ENCODE data around the gene FAM229B. TPM values are rescaled to one million over a fixed set of nuclear protein-coding genes. Genes with fewer than 3 reads are reported as not detected.
"Not testable (repeated sequence)": the region's sequence is repeated elsewhere in the genome, so short reads cannot be mapped to it uniquely, and the experiment has no call there.

FAM229B gene
- total RNA-seq, 1 experiment from 2014 or later, result 20.0 TPM

- TF ChIP-seq, protein P1, sequence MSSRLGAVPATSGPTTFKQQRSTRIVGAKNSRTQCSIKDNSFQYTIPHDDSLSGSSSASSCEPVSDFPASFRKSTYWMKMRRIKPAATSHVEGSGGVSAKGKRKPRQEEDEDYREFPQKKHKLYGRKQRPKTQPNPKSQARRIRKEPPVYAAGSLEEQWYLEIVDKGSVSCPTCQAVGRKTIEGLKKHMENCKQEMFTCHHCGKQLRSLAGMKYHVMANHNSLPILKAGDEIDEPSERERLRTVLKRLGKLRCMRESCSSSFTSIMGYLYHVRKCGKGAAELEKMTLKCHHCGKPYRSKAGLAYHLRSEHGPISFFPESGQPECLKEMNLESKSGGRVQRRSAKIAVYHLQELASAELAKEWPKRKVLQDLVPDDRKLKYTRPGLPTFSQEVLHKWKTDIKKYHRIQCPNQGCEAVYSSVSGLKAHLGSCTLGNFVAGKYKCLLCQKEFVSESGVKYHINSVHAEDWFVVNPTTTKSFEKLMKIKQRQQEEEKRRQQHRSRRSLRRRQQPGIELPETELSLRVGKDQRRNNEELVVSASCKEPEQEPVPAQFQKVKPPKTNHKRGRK (CRISPR knock-in tag; IDR thresholded peaks at IDR 0.05; ENCODE audit: borderline replicate concordance), result no peak
- no peak for TF ChIP-seq PRRX2 (CRISPR knock-in tag; IDR thresholded peaks at IDR 0.05)
- no peak for TF ChIP-seq USF1 (CRISPR knock-in tag; IDR thresholded peaks at IDR 0.05)
- TF ChIP-seq, protein P2, sequence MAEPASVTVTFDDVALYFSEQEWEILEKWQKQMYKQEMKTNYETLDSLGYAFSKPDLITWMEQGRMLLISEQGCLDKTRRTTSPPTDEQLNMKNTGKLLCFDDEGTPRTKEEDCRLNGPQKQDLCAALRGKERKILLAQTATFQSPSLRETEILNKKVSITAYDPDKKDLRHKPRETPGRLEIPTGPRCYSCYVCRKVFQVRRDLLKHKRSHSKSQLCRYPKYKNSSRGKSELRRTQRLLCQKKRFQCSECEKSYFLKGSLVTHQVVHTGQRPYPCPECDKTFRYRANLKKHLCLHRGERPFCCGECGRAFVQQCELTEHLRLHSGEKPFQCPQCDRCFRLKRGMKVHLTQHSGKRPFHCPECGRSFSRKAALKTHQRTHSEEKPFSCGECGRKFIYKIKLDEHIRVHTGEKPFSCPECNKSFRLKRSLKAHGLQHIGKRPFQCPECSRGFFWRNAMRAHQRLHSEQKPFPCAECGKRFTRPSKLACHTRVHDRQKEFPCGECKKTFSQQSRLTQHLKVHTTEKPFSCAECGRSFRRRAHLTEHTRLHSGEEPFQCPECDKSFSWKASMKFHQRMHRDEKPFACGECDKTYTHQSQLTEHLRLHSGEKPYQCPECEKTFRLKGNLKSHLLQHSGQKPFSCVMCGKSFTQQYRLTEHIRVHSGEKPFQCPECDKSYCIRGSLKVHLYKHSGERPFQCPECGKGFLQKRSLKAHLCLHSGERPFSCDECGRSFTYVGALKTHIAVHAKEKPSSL (CRISPR knock-in tag; conservative IDR thresholded peaks at IDR 0.05), result no peak
- no peak for TF ChIP-seq IRF1 (CRISPR knock-in tag; IDR thresholded peaks at IDR 0.05)
- no peak for TF ChIP-seq JAZF1 (CRISPR knock-in tag; IDR thresholded peaks at IDR 0.05)
Observed at GRCh38 chr6:112100561-112100960, 13.2 kb downstream of the FAM229B start (continued).

- POLR2A ChIA-PET, ATAC-seq: not testable (repeated sequence)
Observed at GRCh38 chr6:112106026-112106425, 18.6 kb downstream of the FAM229B start.

DNA sequence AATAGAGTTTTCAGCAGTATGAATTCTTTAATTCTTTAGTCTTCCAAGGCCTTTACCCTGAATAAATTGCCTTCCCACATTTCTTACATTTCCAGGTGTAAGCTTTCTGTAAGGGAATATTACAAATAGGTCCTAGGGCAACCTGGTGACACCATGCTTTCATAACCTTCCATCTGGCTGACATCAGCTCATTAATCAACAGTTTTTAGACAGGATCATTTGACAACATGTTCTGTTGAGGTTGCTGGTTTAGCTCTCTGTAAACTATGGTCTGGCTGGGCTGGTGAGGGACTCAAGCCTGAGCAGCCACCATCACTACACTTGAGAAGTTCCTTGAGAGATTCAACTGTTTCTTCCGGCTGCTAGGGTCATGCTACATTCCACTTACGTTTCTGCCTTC is 19.2 kb downstream of the FAM229B start:
- ATAC-seq (no peak), DNase-seq (ENCODE audit: low spot score) (no peak)
- Mint-ChIP-seq H3K4me3 (no peak overlapping the region), H3K9me3 (peaks cover 17% of the 10 kb centered on the region), H3K4me1 (peaks cover 18% of the 10 kb centered on the region), H3K27ac (no peak overlapping the region), H3K27me3 (ENCODE audit: low read depth) (no peaks in the 10 kb centered on the region), H3K36me3 (peaks cover 23% of the 10 kb centered on the region)
- POLR2A ChIA-PET, result no interaction called here
- CTCF ChIA-PET, result no interaction called here
- TF ChIP-seq CREB1 (CRISPR knock-in tag; IDR thresholded peaks at IDR 0.05) (no peak), NR1H2 (CRISPR knock-in tag; IDR thresholded peaks at IDR 0.05) (no peak), ELF4 (CRISPR knock-in tag; IDR thresholded peaks at IDR 0.05; ENCODE audit: low read depth) (no peak), ZNF423 (CRISPR knock-in tag; IDR thresholded peaks at IDR 0.05) (no peak), PREB (CRISPR knock-in tag; IDR thresholded peaks at IDR 0.05; ENCODE audit: borderline replicate concordance) (no peak), STAT6 (CRISPR knock-in tag; conservative IDR thresholded peaks at IDR 0.05; ENCODE audit: low read depth) (no peak), SOX15 (CRISPR knock-in tag; IDR thresholded peaks at IDR 0.05) (no peak)
- TF ChIP-seq, protein P3, sequence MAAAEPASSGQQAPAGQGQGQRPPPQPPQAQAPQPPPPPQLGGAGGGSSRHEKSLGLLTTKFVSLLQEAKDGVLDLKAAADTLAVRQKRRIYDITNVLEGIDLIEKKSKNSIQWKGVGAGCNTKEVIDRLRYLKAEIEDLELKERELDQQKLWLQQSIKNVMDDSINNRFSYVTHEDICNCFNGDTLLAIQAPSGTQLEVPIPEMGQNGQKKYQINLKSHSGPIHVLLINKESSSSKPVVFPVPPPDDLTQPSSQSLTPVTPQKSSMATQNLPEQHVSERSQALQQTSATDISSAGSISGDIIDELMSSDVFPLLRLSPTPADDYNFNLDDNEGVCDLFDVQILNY (CRISPR knock-in tag; IDR thresholded peaks at IDR 0.05), result no peak
- TF ChIP-seq, protein P4, sequence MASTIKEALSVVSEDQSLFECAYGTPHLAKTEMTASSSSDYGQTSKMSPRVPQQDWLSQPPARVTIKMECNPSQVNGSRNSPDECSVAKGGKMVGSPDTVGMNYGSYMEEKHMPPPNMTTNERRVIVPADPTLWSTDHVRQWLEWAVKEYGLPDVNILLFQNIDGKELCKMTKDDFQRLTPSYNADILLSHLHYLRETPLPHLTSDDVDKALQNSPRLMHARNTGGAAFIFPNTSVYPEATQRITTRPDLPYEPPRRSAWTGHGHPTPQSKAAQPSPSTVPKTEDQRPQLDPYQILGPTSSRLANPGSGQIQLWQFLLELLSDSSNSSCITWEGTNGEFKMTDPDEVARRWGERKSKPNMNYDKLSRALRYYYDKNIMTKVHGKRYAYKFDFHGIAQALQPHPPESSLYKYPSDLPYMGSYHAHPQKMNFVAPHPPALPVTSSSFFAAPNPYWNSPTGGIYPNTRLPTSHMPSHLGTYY (CRISPR knock-in tag; IDR thresholded peaks at IDR 0.05), result no peak
- TF ChIP-seq, protein P5, sequence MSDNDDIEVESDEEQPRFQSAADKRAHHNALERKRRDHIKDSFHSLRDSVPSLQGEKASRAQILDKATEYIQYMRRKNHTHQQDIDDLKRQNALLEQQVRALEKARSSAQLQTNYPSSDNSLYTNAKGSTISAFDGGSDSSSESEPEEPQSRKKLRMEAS (CRISPR knock-in tag; IDR thresholded peaks at IDR 0.05), result no peak
- TF ChIP-seq, protein P6, sequence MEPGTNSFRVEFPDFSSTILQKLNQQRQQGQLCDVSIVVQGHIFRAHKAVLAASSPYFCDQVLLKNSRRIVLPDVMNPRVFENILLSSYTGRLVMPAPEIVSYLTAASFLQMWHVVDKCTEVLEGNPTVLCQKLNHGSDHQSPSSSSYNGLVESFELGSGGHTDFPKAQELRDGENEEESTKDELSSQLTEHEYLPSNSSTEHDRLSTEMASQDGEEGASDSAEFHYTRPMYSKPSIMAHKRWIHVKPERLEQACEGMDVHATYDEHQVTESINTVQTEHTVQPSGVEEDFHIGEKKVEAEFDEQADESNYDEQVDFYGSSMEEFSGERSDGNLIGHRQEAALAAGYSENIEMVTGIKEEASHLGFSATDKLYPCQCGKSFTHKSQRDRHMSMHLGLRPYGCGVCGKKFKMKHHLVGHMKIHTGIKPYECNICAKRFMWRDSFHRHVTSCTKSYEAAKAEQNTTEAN (CRISPR knock-in tag; IDR thresholded peaks at IDR 0.05), result no peak

More at GRCh38 chr6:112106026-112106425, 18.6 kb downstream of the FAM229B start:
- H3K27me3 Mint-ChIP-seq (ENCODE audit: low read depth); CTCF ChIA-PET; H3K4me3 Mint-ChIP-seq; DNase-seq (ENCODE audit: low spot score); H3K27ac Mint-ChIP-seq: not testable (repeated sequence)
- Mint-ChIP-seq H3K9me3 (peaks cover 17% of the 10 kb centered on the region), H3K36me3 (peaks cover 23% of the 10 kb centered on the region), H3K4me1 (peaks cover 23% of the 10 kb centered on the region)

All from WTC11 (cell line).